ENCODE measurements around the gene TGOLN2. TPM values are rescaled to one million over a fixed set of nuclear protein-coding genes. Genes with fewer than 3 reads are reported as not detected.

The TGOLN2 gene
- total and polyA plus RNA-seq, 2 of the 13 experiments (the other 11 are each of a cell fraction or from before 2014, with no cell fraction given) = 99.6 to 155 TPM

DNA sequence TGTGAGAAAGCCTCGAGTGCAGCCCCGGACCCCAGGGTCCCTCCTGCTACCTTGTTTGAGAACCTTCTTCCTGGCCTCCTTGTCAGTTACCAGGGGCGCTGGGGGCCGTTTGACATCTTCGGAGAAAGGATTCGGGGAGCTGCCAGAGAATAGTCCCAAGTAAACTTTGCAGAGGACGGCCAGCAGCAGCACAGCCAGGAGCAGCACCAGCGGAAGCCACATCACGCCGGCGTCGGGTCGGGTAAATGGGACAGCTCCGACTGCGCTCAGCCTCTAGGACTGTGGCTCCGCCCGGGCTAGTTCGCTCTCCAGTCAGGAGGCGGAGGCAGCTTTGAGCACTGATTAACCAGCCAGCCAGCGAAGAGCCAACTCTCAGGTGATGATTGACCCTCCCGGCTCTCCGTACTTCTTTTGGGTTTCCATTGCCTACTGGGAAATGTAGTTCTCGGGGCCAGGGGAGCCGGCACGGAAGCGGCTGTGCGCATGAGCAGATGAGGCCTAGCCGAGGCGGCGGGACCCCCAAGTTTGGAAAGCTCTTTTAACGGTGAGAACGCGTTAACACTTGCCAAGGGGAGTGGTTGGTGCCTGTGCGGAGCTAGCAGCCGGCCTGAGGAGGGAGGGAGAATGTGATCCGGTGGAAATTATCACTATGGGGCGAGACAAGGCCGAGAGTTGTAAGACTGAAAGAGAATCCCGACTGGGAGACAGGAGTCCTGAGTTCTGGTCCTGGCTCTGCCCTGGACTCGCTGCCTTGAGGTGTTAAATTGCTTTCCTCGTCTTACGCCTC lies 26.7 kb upstream of the TGOLN2 start, which contains the start of the genes ELMOD3 and RETSAT (continued):
- TF ChIP-seq, protein P1, sequence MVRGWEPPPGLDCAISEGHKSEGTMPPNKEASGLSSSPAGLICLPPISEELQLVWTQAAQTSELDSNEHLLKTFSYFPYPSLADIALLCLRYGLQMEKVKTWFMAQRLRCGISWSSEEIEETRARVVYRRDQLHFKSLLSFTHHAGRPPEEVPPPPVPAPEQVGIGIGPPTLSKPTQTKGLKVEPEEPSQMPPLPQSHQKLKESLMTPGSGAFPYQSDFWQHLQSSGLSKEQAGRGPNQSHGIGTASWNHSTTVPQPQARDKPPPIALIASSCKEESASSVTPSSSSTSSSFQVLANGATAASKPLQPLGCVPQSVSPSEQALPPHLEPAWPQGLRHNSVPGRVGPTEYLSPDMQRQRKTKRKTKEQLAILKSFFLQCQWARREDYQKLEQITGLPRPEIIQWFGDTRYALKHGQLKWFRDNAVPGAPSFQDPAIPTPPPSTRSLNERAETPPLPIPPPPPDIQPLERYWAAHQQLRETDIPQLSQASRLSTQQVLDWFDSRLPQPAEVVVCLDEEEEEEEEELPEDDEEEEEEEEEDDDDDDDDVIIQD (CRISPR knock-in tag; IDR thresholded peaks at IDR 0.05; ENCODE audit: low read depth) = peak; percentile 77
- TF ChIP-seq ZNF234 (CRISPR knock-in tag; conservative IDR thresholded peaks at IDR 0.05) (no peak), ARNT2 (CRISPR knock-in tag; IDR thresholded peaks at IDR 0.05; ENCODE audit: low read depth) (no peak), ZNF431 (CRISPR knock-in tag; IDR thresholded peaks at IDR 0.05; ENCODE audit: borderline replicate concordance, low read depth) (peak; percentile 74; the same call in 1 of the 2 replicates), ZBTB8A (CRISPR knock-in tag; IDR thresholded peaks at IDR 0.05; ENCODE audit: borderline replicate concordance, low read depth) (peak; percentile 85; the same call in 1 of the 2 replicates), ZNF552 (CRISPR knock-in tag; IDR thresholded peaks at IDR 0.05; ENCODE audit: borderline replicate concordance) (peak; percentile 77; the same call in 1 of the 2 replicates), ZFP36 (IDR thresholded peaks at IDR 0.05; ENCODE audit: borderline replicate concordance, low read depth, low read length, partially characterized antibody) (no peak), SP2 (CRISPR knock-in tag; IDR thresholded peaks at IDR 0.05) (no peak), HDAC2 (CRISPR knock-in tag; IDR thresholded peaks at IDR 0.05) (peak; percentile 49; the same call in 1 of the 2 replicates), ZFP36L2 (CRISPR knock-in tag; IDR thresholded peaks at IDR 0.05) (peak; percentile 64; the same call in 1 of the 2 replicates)
- TF ChIP-seq, protein P2, sequence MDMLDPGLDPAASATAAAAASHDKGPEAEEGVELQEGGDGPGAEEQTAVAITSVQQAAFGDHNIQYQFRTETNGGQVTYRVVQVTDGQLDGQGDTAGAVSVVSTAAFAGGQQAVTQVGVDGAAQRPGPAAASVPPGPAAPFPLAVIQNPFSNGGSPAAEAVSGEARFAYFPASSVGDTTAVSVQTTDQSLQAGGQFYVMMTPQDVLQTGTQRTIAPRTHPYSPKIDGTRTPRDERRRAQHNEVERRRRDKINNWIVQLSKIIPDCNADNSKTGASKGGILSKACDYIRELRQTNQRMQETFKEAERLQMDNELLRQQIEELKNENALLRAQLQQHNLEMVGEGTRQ (IDR thresholded peaks at IDR 0.05; ENCODE audit: low read depth, low read length) = peak; percentile 1; the same call in 1 of the 2 replicates
- TF ChIP-seq, protein P2 (CRISPR knock-in tag; IDR thresholded peaks at IDR 0.05; ENCODE audit: borderline replicate concordance) = peak; percentile 56; the same call in 1 of the 2 replicates
- TF ChIP-seq, protein P3, sequence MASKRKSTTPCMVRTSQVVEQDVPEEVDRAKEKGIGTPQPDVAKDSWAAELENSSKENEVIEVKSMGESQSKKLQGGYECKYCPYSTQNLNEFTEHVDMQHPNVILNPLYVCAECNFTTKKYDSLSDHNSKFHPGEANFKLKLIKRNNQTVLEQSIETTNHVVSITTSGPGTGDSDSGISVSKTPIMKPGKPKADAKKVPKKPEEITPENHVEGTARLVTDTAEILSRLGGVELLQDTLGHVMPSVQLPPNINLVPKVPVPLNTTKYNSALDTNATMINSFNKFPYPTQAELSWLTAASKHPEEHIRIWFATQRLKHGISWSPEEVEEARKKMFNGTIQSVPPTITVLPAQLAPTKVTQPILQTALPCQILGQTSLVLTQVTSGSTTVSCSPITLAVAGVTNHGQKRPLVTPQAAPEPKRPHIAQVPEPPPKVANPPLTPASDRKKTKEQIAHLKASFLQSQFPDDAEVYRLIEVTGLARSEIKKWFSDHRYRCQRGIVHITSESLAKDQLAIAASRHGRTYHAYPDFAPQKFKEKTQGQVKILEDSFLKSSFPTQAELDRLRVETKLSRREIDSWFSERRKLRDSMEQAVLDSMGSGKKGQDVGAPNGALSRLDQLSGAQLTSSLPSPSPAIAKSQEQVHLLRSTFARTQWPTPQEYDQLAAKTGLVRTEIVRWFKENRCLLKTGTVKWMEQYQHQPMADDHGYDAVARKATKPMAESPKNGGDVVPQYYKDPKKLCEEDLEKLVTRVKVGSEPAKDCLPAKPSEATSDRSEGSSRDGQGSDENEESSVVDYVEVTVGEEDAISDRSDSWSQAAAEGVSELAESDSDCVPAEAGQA (IDR thresholded peaks at IDR 0.05; ENCODE audit: low read depth) = no peak; the same call in 1 of the 2 replicates
- TF ChIP-seq, protein P3 (CRISPR knock-in tag; IDR thresholded peaks at IDR 0.05; ENCODE audit: borderline replicate concordance) = peak; percentile 87; the same call in 1 of the 2 replicates

All from HepG2 (cell line).